Measurements from ENCODE around the gene NUP160. TPM values are rescaled to one million over a fixed set of nuclear protein-coding genes. Genes with fewer than 3 reads are reported as not detected.
"Not testable (repeated sequence)": the region's sequence is repeated elsewhere in the genome, so short reads cannot be mapped to it uniquely, and the experiment has no call there.

Gene NUP160
- polyA plus RNA-seq, 1 donor from 2014 or later = 45.5 TPM

DNA sequence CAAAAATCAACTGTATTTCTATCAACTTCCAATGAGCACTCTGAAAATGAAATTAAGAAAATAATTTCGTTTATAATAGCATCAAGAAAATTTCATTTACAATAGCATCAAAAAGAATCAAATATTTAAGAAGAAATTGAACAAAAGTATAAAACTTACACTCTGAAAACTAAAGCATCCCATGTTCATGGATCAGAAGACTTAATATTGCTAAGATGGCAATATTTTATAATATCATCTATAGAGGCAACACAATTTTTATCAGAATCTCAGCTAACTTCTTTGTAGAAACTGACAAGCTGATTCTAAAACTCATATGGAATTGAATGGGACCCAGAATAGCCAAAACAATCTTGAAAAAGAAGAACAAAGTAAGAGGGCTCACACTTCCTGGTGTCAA, 19.9 kb downstream of the NUP160 start:
- Histone ChIP-seq H4K20me1 (ENCODE audit: insufficient read depth) (no peaks in the 10 kb centered on the region), H3K27ac (ENCODE audit: low read length) (no peak overlapping the region), H3K36me3 (ENCODE audit: insufficient read depth, low read length) (peaks cover under 1% of the 10 kb centered on the region), H3K4me2 (ENCODE audit: low read length) (no peak overlapping the region), H3K9me2 (ENCODE audit: insufficient read depth, low read length) (no peaks in the 10 kb centered on the region), H2AFZ (ENCODE audit: low read depth, low read length) (no peak overlapping the region), H3K79me2 (replicated peaks; ENCODE audit: insufficient read depth, low read length) (peaks cover 43% of the 10 kb centered on the region), H3K9ac (ENCODE audit: low read length) (no peak overlapping the region), H3K9me3 (ENCODE audit: low read length) (no peaks in the 10 kb centered on the region), H3K27me3 (ENCODE audit: insufficient read depth, low read depth, low read length) (no peaks in the 10 kb centered on the region), H3F3A (ENCODE audit: insufficient read depth, low read length, poor library complexity, severe bottlenecking) (no peaks in the 10 kb centered on the region), H3K4me3 (ENCODE audit: low read length) (no peak overlapping the region)
- TF ChIP-seq REST (IDR thresholded peaks at IDR 0.05; ENCODE audit: borderline replicate concordance) (no peak), SMC3 (conservative IDR thresholded peaks at IDR 0.05; ENCODE audit: poor library complexity) (no peak), TAF1 (IDR thresholded peaks at IDR 0.05; ENCODE audit: low read depth) (no peak), RAD21 (conservative IDR thresholded peaks at IDR 0.05) (no peak), EZH2 (IDR thresholded peaks at IDR 0.05; ENCODE audit: borderline replicate concordance, insufficient read depth, low read length, poor library complexity, severe bottlenecking) (no peak), EP300 (conservative IDR thresholded peaks at IDR 0.05; ENCODE audit: poor library complexity, severe bottlenecking) (no peak), MXI1 (conservative IDR thresholded peaks at IDR 0.05; ENCODE audit: poor library complexity, severe bottlenecking) (no peak), CTCF (IDR thresholded peaks at IDR 0.05; ENCODE audit: poor library complexity, severe bottlenecking) (no peak), POLR2AphosphoS5 (IDR thresholded peaks at IDR 0.05) (no peak)

DNA sequence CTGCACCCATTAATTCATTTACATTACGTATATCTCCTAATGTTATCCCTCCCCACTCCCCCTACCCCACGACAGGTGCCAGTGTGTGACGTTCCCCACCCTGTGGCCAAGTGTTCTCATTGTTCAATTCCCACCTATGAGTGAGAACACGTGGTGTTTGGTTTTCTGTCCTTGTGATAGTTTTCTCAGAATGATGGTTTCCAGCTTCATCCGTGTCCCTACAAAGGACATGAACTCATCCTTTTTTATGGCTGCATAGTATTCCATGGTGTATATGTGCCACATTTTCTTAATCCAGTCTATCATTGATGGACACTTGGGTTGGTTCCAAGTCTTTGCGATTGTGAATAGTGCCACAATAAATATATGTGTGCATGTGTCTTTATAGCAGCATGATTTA, 25.5 kb downstream of the NUP160 start:
- H3K9me3 ChIP-seq (ENCODE audit: low read length); H3K9me2 ChIP-seq (ENCODE audit: insufficient read depth, low read length); H3K36me3 ChIP-seq (ENCODE audit: insufficient read depth, low read length); H3K9ac ChIP-seq (ENCODE audit: low read length); H3K4me2 ChIP-seq (ENCODE audit: low read length); H3K27me3 ChIP-seq (ENCODE audit: insufficient read depth, low read depth, low read length); H3K27ac ChIP-seq (ENCODE audit: low read length); H3K79me2 ChIP-seq (replicated peaks; ENCODE audit: insufficient read depth, low read length); H4K20me1 ChIP-seq (ENCODE audit: insufficient read depth); H3K4me3 ChIP-seq (ENCODE audit: low read length); H2AFZ ChIP-seq (ENCODE audit: low read depth, low read length); H3F3A ChIP-seq (ENCODE audit: insufficient read depth, low read length, poor library complexity, severe bottlenecking): not testable (repeated sequence)

DNA sequence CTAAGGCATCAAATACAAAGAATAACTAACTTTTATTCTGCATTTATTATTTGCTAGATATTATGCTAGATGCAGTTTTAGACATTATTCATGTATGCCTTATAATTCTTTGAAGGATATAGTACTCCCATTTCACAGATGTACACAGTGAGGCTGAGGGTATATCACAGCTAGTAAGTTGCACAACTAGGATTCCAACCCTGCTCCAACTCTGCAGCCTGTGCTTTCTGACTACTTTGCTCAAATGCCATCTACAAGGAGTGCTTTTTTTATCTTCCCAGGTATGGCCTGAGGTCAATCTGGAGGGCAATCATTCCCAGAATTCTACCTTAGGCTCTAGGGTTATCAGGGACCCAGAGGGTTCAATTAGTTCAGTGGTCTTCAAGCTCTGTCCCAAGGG, 28.4 kb downstream of the NUP160 start:
- Histone ChIP-seq H2AFZ (ENCODE audit: low read depth, low read length) (no peak overlapping the region), H3K27ac (ENCODE audit: low read length) (no peak overlapping the region), H3K4me2 (ENCODE audit: low read length) (no peak overlapping the region), H3K27me3 (ENCODE audit: insufficient read depth, low read depth, low read length) (no peaks in the 10 kb centered on the region), H3K36me3 (ENCODE audit: insufficient read depth, low read length) (peaks cover 4% of the 10 kb centered on the region), H3K79me2 (replicated peaks; ENCODE audit: insufficient read depth, low read length) (no peaks in the 10 kb centered on the region), H4K20me1 (ENCODE audit: insufficient read depth) (no peaks in the 10 kb centered on the region), H3F3A (ENCODE audit: insufficient read depth, low read length, poor library complexity, severe bottlenecking) (no peaks in the 10 kb centered on the region), H3K9ac (ENCODE audit: low read length) (no peak overlapping the region), H3K9me2 (ENCODE audit: insufficient read depth, low read length) (no peaks in the 10 kb centered on the region), H3K9me3 (ENCODE audit: low read length) (no peaks in the 10 kb centered on the region), H3K4me3 (ENCODE audit: low read length) (no peak overlapping the region)
- no peak for TF ChIP-seq MXI1 (conservative IDR thresholded peaks at IDR 0.05; ENCODE audit: poor library complexity, severe bottlenecking)
